Hematopoietic multipotent progenitor cell treated with erythropoietin and hydrocortisone succinate and interleukin-3 and kit ligand, for 17 days (in vitro differentiated cells): ENCODE results near the gene EEF1AKMT3.
"Not testable (repeated sequence)": the region's sequence is repeated elsewhere in the genome, so short reads cannot be mapped to it uniquely, and the experiment has no call there.

Experiments used
- DNase-seq: peaks from one replicate; pipeline ENCODE4 v3.0.0-alpha.2; 2015; ENCODE audit warnings: low spot score

Gene EEF1AKMT3

GRCh38 chr12:57817261-57817989 is 45.0 kb downstream of the EEF1AKMT3 start:
- DNase-seq: no peak

- not testable (repeated sequence) for DNase-seq
These were observed 45.5 kb downstream of the EEF1AKMT3 start for GRCh38 chr12:57817990-57818331.

- not testable (repeated sequence) for DNase-seq
These were observed 47.7 kb downstream of the EEF1AKMT3 start for GRCh38 chr12:57820119-57820518.

GRCh38 chr12:57821015-57821414 is 48.6 kb downstream of the EEF1AKMT3 start:
- not testable (repeated sequence) for DNase-seq

- no peak for DNase-seq
These were observed 49.2 kb downstream of the EEF1AKMT3 start for GRCh38 chr12:57821474-57822214.

- no peak for DNase-seq
These were observed 50.1 kb downstream of the EEF1AKMT3 start for GRCh38 chr12:57822392-57823130.

GRCh38 chr12:57823131-57823907 is 50.9 kb downstream of the EEF1AKMT3 start:
- DNase-seq: no peak

- DNase-seq: no peak
These were observed 51.7 kb downstream of the EEF1AKMT3 start for GRCh38 chr12:57823908-57824640.

- no peak for DNase-seq
These were observed 53.0 kb downstream of the EEF1AKMT3 start for GRCh38 chr12:57825451-57825850.

GRCh38 chr12:57826400-57826799 is 54.0 kb downstream of the EEF1AKMT3 start:
- DNase-seq: no peak

- no peak for DNase-seq
These were observed 54.6 kb downstream of the EEF1AKMT3 start for GRCh38 chr12:57826966-57827365.

- DNase-seq: no peak
These were observed 56.8 kb downstream of the EEF1AKMT3 start for GRCh38 chr12:57829025-57829777.

- DNase-seq: no peak
These were observed 58.0 kb downstream of the EEF1AKMT3 start for GRCh38 chr12:57830393-57830792.
